ENCODE data around the gene CNTROB. TPM values are rescaled to one million over a fixed set of nuclear protein-coding genes. Genes with fewer than 3 reads are reported as not detected.

CNTROB gene
- total RNA-seq, 1 experiment from 2014 or later: 30.1 TPM

DNA sequence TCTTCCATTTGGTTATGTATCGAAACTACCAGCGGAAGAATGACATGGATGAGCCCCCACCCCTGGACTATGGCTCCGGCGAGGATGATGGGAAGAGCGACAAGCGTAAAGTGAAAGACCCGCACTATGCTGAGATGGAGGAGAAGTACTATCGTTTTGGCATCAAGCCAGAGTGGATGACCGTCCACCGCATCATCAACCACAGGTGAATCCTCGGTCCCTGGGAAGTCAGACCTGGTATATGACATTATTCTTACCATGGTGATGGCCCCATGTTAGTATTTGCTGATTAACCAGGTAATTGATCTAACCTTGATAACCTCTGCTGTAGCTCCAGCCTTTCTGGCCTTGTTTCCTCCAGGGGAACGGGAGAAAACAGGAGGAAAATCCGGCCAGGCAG is 34.9 kb upstream of the CNTROB start:
- no peak overlapping the region for H4K5ac ChIP-seq (ENCODE audit: insufficient read length, low read depth, low read length)
- H2BK12ac ChIP-seq (ENCODE audit: insufficient read length, low read depth, low read length): no peak overlapping the region
- no peaks in the 10 kb centered on the region for H3K4me1 Mint-ChIP-seq
- H3K79me2 ChIP-seq (ENCODE audit: insufficient read depth, low read length): no peaks in the 10 kb centered on the region
- no peaks in the 10 kb centered on the region for H3K9me3 Mint-ChIP-seq
- no peak overlapping the region for H4K8ac ChIP-seq (replicated peaks; ENCODE audit: insufficient read length, low read depth, low read length)
- H3K27ac ChIP-seq (ENCODE audit: insufficient read length, low read depth, low read length): no peak overlapping the region
- no peak overlapping the region for H3K4ac ChIP-seq (ENCODE audit: low read depth, low read length)
- H3K9ac ChIP-seq (ENCODE audit: extremely low read depth, insufficient read length, low read length): no peak overlapping the region
- H3K9me3 ChIP-seq (ENCODE audit: control insufficient read depth, low read depth, low read length): no peaks in the 10 kb centered on the region
- no peak overlapping the region for H2BK120ac ChIP-seq (ENCODE audit: low read depth, low read length, poor library complexity, severe bottlenecking)
- H3K27me3 ChIP-seq (ENCODE audit: insufficient read depth, low read length): no peaks in the 10 kb centered on the region
- H3K56ac ChIP-seq (ENCODE audit: insufficient read length, low read depth, low read length): no peak overlapping the region
- H3K27me3 Mint-ChIP-seq (ENCODE audit: low read depth): no peaks in the 10 kb centered on the region
- no peak overlapping the region for H2BK15ac ChIP-seq (ENCODE audit: low read depth, low read length)
- no peak overlapping the region for H4K91ac ChIP-seq (ENCODE audit: insufficient read length, low read depth, low read length)
- no peak overlapping the region for H2AFZ ChIP-seq (ENCODE audit: low read length)
- WGBS (ENCODE audit: extremely low coverage, insufficient read length, low lambda C conversion rate): no CpG with 5 or more reads among the region's 13 CpGs
- H3K23me2 ChIP-seq (ENCODE audit: insufficient read length, low read depth, low read length, poor library complexity, severe bottlenecking): no peaks in the 10 kb centered on the region
- H3T11ph ChIP-seq (ENCODE audit: low read length): no peak overlapping the region
- no peak overlapping the region for H3K14ac ChIP-seq (ENCODE audit: insufficient read depth, low read length)
- no peak overlapping the region for H3K23ac ChIP-seq (ENCODE audit: insufficient read length, low read depth, low read length)
- no peaks in the 10 kb centered on the region for H4K20me1 ChIP-seq (ENCODE audit: control insufficient read depth, insufficient read depth, insufficient read length)
- no peaks in the 10 kb centered on the region for H3K79me1 ChIP-seq (ENCODE audit: insufficient read depth, low read depth, low read length, poor library complexity, severe bottlenecking)
- H2BK20ac ChIP-seq (ENCODE audit: low read depth, low read length, poor library complexity, severe bottlenecking): no peak overlapping the region
- no peak overlapping the region for H2BK5ac ChIP-seq (ENCODE audit: insufficient read length, low read length)
- no peak overlapping the region for H2AK5ac ChIP-seq (ENCODE audit: insufficient read length, low read length)
- H3K4me1 ChIP-seq (ENCODE audit: insufficient read depth, low read length): no peaks in the 10 kb centered on the region
- no peak overlapping the region for H3K18ac ChIP-seq (ENCODE audit: insufficient read length, low read depth, low read length)
- no peak overlapping the region for H3K4me2 ChIP-seq (ENCODE audit: insufficient read depth, insufficient read length, low read length)
- no peak for DNase-seq
- H3K4me3 Mint-ChIP-seq: no peak overlapping the region
- peaks cover 19 to 71% (median 41%) of the 10 kb centered on the region in 3 experiments; a peak in 5 of 7 replicates for H3K36me3 Mint-ChIP-seq (ENCODE audit: insufficient read depth in 1 of 3, low read depth in 3 of 3)
- TF ChIP-seq, protein P1, sequence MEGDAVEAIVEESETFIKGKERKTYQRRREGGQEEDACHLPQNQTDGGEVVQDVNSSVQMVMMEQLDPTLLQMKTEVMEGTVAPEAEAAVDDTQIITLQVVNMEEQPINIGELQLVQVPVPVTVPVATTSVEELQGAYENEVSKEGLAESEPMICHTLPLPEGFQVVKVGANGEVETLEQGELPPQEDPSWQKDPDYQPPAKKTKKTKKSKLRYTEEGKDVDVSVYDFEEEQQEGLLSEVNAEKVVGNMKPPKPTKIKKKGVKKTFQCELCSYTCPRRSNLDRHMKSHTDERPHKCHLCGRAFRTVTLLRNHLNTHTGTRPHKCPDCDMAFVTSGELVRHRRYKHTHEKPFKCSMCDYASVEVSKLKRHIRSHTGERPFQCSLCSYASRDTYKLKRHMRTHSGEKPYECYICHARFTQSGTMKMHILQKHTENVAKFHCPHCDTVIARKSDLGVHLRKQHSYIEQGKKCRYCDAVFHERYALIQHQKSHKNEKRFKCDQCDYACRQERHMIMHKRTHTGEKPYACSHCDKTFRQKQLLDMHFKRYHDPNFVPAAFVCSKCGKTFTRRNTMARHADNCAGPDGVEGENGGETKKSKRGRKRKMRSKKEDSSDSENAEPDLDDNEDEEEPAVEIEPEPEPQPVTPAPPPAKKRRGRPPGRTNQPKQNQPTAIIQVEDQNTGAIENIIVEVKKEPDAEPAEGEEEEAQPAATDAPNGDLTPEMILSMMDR (conservative IDR thresholded peaks at IDR 0.05): no peak
- H3K27ac Mint-ChIP-seq: no peak overlapping the region

Data from H9 (cell line).